Thyroid gland (tissue), 4 donors: ENCODE data around the gene PRG3. TPM values are rescaled to one million over a fixed set of nuclear protein-coding genes. Genes with fewer than 3 reads are reported as not detected.

Experiments used
- DNase-seq, 2 donors: peaks; one replicate each; pipeline ENCODE4 v3.0.0-alpha.2; 2019
- H3K27ac ChIP-seq, 3 donors: fragments of 200-600 bp; sonication (generic); 1 replicate in 2 of 3; 2 replicates in 1 of 3; pipeline ENCODE4 v1.5.1; 2016 to 2019; ENCODE audit warnings: mild to moderate bottlenecking in 1 of 3, moderate library complexity in 1 of 3
- H3K27me3 ChIP-seq: fragments of 200-600 bp; sonication (generic); one replicate; pipeline ENCODE4 v1.5.1; 2019
- H3K36me3 ChIP-seq, 2 donors: fragments of 200-600 bp; sonication (generic); one replicate each; pipeline ENCODE4 v1.5.1; 2016 to 2019
- H3K4me1 ChIP-seq, 2 donors: fragments of 200-600 bp; sonication (generic); one replicate each; pipeline ENCODE4 v1.5.1; 2017 to 2019
- H3K4me3 ChIP-seq, 3 donors: fragments of 200-600 bp; sonication (generic); replicated peaks in 1 of 3; 1 replicate in 2 of 3; 2 replicates in 1 of 3; pipeline ENCODE4 v1.5.1; 2016; ENCODE audit warnings: mild to moderate bottlenecking in 1 of 3
- H3K9me3 ChIP-seq: fragments of 200-600 bp; sonication (generic); one replicate; pipeline ENCODE4 v1.5.1; 2017
- CTCF ChIP-seq, 6 experiments: fragments of 200-600 bp in 3 of 6; fragments of 450-650 bp in 3 of 6; sonication (generic) in 3 of 6; IDR thresholded peaks; one replicate each; pipeline ENCODE4 v1.5.1; 2016 to 2019; ENCODE audit warnings: antibody characterized with exemption in 6 of 6, mild to moderate bottlenecking in 2 of 6, inconsistent platforms in 1 of 6, moderate library complexity in 1 of 6
- POLR2A ChIP-seq, 2 donors: fragments of 450-650 bp; IDR thresholded peaks; one replicate each; pipeline ENCODE4 v1.6.1; 2017; ENCODE audit warnings: antibody characterized with exemption in 2 of 2, mild to moderate bottlenecking in 2 of 2, moderate library complexity in 1 of 2
- WGBS, 2 donors: methylation state at CpG; one replicate each; pipeline ENCODE4 v1.1.5; 2017; 5-methylcytosine and 5-hydroxymethylcytosine counted together
- intact Hi-C: fragments of 100-400 bp; cut with DNase I; formaldehyde crosslinking; loops from one replicate; pipeline ENCODE4 v1.15.1; 2023
- total RNA-seq, 4 donors: library from RNA; depleted of rRNA; stranded (reverse); fragments of >200 nt; gene quantifications; one replicate each; pipeline ENCODE4 v1.2.3, GENCODE V29; 2016

Gene PRG3
- total RNA-seq, 4 donors from 2014 or later, result not detected

GRCh38 chr11:57399972-57400578, 19.1 kb upstream of the PRG3 start:
- no peaks in the 10 kb centered on the region for H3K4me1 ChIP-seq
- WGBS, 2 donors, result 90 to 95% methylated on average over 4 of the region's 4 CpGs
- TF ChIP-seq CTCF (IDR thresholded peaks at IDR 0.05), result no peak
- H3K9me3 ChIP-seq, result no peaks in the 10 kb centered on the region
- H3K27ac ChIP-seq, result no peak overlapping the region
- no peak for DNase-seq
- H3K36me3 ChIP-seq, result no peaks in the 10 kb centered on the region
- no peak overlapping the region for H3K4me3 ChIP-seq
- intact Hi-C loops, result no loop called here
- H3K27me3 ChIP-seq, result no peaks in the 10 kb centered on the region

GRCh38 chr11:57399221-57399620, 18.3 kb upstream of the PRG3 start:
- Histone ChIP-seq H3K9me3 (no peaks in the 10 kb centered on the region), H3K27ac (no peak overlapping the region), H3K27me3 (no peaks in the 10 kb centered on the region), H3K36me3 (no peaks in the 10 kb centered on the region), H3K4me3 (no peak overlapping the region), H3K4me1 (no peaks in the 10 kb centered on the region)
- intact Hi-C loops, result no loop called here
- no peak for TF ChIP-seq CTCF (IDR thresholded peaks at IDR 0.05)
- no peak for TF ChIP-seq POLR2A (IDR thresholded peaks at IDR 0.05)
- WGBS, 2 donors, result 85 to 87% methylated on average over 5 of the region's 5 CpGs
- no peak for DNase-seq

GRCh38 chr11:57397394-57397990, 16.5 kb upstream of the PRG3 start:
- Histone ChIP-seq H3K36me3 (no peaks in the 10 kb centered on the region), H3K4me3 (no peak overlapping the region), H3K27me3 (no peaks in the 10 kb centered on the region), H3K4me1 (no peaks in the 10 kb centered on the region), H3K9me3 (no peaks in the 10 kb centered on the region), H3K27ac (no peak overlapping the region)
- 82 to 90% methylated on average over 4 of the region's 4 CpGs for WGBS, 2 donors
- no peak for TF ChIP-seq CTCF (IDR thresholded peaks at IDR 0.05)
- TF ChIP-seq POLR2A (IDR thresholded peaks at IDR 0.05), result no peak
- intact Hi-C loops, result no loop called here
- DNase-seq, result no peak

GRCh38 chr11:57396744-57397143, 15.8 kb upstream of the PRG3 start:
- no peaks in the 10 kb centered on the region for H3K9me3 ChIP-seq
- H3K36me3 ChIP-seq, result no peaks in the 10 kb centered on the region
- TF ChIP-seq CTCF (IDR thresholded peaks at IDR 0.05), result no peak
- TF ChIP-seq POLR2A (IDR thresholded peaks at IDR 0.05), result no peak
- intact Hi-C loops, result no loop called here
- no peak overlapping the region for H3K4me3 ChIP-seq
- no peaks in the 10 kb centered on the region for H3K27me3 ChIP-seq
- no peaks in the 10 kb centered on the region for H3K4me1 ChIP-seq
- 83 to 84% methylated on average over 2 of the region's 2 CpGs for WGBS, 2 donors
- no peak overlapping the region for H3K27ac ChIP-seq
- DNase-seq, result no peak

- Histone ChIP-seq H3K27me3 (no peaks in the 10 kb centered on the region), H3K9me3 (no peaks in the 10 kb centered on the region), H3K4me3 (no peak overlapping the region), H3K4me1 (no peaks in the 10 kb centered on the region), H3K36me3 (no peaks in the 10 kb centered on the region), H3K27ac (no peak overlapping the region)
- intact Hi-C loops, result no loop called here
- WGBS, 2 donors, result 90 to 92% methylated on average over 10 to 11 of the region's 11 CpGs
- TF ChIP-seq CTCF (IDR thresholded peaks at IDR 0.05) (no peak), POLR2A (IDR thresholded peaks at IDR 0.05) (no peak)
- no peak for DNase-seq
These were observed 15.1 kb upstream of the PRG3 start for GRCh38 chr11:57395905-57396623.
